ENCODE measurements around the gene TPO. TPM values are rescaled to one million over a fixed set of nuclear protein-coding genes. Genes with fewer than 3 reads are reported as not detected.

TPO gene
- total RNA-seq, 2 donors from 2014 or later, result not detected

- Mint-ChIP-seq H3K4me3 (no peak overlapping the region), H3K4me1 (peaks cover 16% of the 10 kb centered on the region), H3K27ac (no peak overlapping the region), H3K36me3 (ENCODE audit: low read depth) (no peaks in the 10 kb centered on the region), H3K9me3 (no peaks in the 10 kb centered on the region), H3K27me3 (ENCODE audit: insufficient read depth) (peaks cover 2% of the 10 kb centered on the region)
- 86 to 92% methylated on average over 9 to 13 of the region's 13 CpGs for WGBS, 2 experiments (ENCODE audit: insufficient coverage in 1 of 2, insufficient read length in 1 of 2)
- no peak for DNase-seq
- no peak overlapping the region for H3K27ac ChIP-seq (ENCODE audit: low read depth, low read length)
- no peak for TF ChIP-seq CTCF (conservative IDR thresholded peaks at IDR 0.05)
- H3K4me3 ChIP-seq (ENCODE audit: low read length), result no peak overlapping the region
- peaks cover under 1% of the 10 kb centered on the region for H3K27me3 ChIP-seq (ENCODE audit: control insufficient read depth, insufficient read depth, low read length, poor library complexity, severe bottlenecking)
- peaks cover 6% of the 10 kb centered on the region for H3K4me1 ChIP-seq (ENCODE audit: control insufficient read depth, insufficient read depth, low read length)
- no peak overlapping the region for H3K9ac ChIP-seq (ENCODE audit: extremely low read depth, low read length, poor library complexity, severe bottlenecking)
- H3K36me3 ChIP-seq (ENCODE audit: control insufficient read depth, insufficient read depth, low read length), result no peaks in the 10 kb centered on the region
- H3K9me3 ChIP-seq (ENCODE audit: control insufficient read depth, low read length), result no peaks in the 10 kb centered on the region
These were observed 143.7 kb downstream of the TPO start for GRCh38 chr2:1556776-1557466.

- peaks cover 1% of the 10 kb centered on the region for H3K27me3 Mint-ChIP-seq (ENCODE audit: insufficient read depth)
- H3K9ac ChIP-seq (ENCODE audit: extremely low read depth, low read length, poor library complexity, severe bottlenecking), result no peak overlapping the region
- H3K4me1 ChIP-seq (ENCODE audit: control insufficient read depth, insufficient read depth, low read length), result peaks cover 6% of the 10 kb centered on the region
- H3K4me3 ChIP-seq (ENCODE audit: low read length), result no peak overlapping the region
- TF ChIP-seq CTCF (conservative IDR thresholded peaks at IDR 0.05), result no peak
- no peaks in the 10 kb centered on the region for H3K9me3 Mint-ChIP-seq
- no peaks in the 10 kb centered on the region for H3K36me3 ChIP-seq (ENCODE audit: control insufficient read depth, insufficient read depth, low read length)
- 83 to 92% methylated on average over 8 to 11 of the region's 11 CpGs for WGBS, 2 experiments (ENCODE audit: insufficient coverage in 1 of 2, insufficient read length in 1 of 2)
- H3K27ac ChIP-seq (ENCODE audit: low read depth, low read length), result no peak overlapping the region
- DNase-seq, result no peak
- no peak overlapping the region for H3K27ac Mint-ChIP-seq
- H3K9me3 ChIP-seq (ENCODE audit: control insufficient read depth, low read length), result no peaks in the 10 kb centered on the region
- H3K4me1 Mint-ChIP-seq, result peaks cover 16% of the 10 kb centered on the region
- H3K27me3 ChIP-seq (ENCODE audit: control insufficient read depth, insufficient read depth, low read length, poor library complexity, severe bottlenecking), result no peaks in the 10 kb centered on the region
- H3K36me3 Mint-ChIP-seq (ENCODE audit: low read depth), result no peaks in the 10 kb centered on the region
- no peak overlapping the region for H3K4me3 Mint-ChIP-seq
These were observed 144.2 kb downstream of the TPO start for GRCh38 chr2:1557467-1557820.

DNA sequence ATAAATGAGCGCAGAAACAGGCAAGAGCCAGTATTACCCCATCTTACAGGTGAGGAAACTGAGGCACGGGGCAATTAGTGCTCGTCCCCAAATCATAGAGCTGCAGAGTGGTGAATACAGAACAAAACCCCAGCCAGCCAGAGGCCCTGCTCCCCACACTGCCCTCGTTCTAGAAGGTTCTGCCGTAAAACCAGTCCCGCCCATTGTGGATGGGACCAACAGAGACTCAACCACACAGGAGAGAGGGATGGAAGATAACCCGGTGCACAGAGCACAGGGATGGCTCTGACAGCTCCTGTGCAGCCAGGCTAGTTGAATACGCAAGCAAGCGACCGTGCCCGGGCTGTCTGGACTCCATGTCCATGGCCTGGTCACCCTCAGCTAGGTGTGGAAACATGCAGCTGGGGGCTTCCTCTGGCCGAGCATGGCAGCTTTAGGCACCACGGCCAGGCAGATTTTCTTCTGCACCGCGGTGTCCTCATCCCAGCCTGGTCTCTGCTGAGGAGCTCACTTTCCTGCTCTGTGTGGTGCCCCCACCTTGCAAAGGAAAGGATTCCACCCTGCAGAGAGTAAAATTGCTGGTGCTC lies 146.4 kb downstream of the TPO start:
- H3K36me3 Mint-ChIP-seq (ENCODE audit: low read depth), result no peaks in the 10 kb centered on the region

More for the DNA sequence above, 146.4 kb downstream of the TPO start:
- no peak overlapping the region for H3K4me3 Mint-ChIP-seq
- H3K9ac ChIP-seq (ENCODE audit: extremely low read depth, low read length, poor library complexity, severe bottlenecking), result no peak overlapping the region
- no peaks in the 10 kb centered on the region for H3K9me3 ChIP-seq (ENCODE audit: control insufficient read depth, low read length)
- H3K4me3 ChIP-seq (ENCODE audit: low read length), result no peak overlapping the region
- H3K4me1 Mint-ChIP-seq, result peaks cover 14% of the 10 kb centered on the region
- H3K27me3 Mint-ChIP-seq (ENCODE audit: insufficient read depth), result peaks cover 1% of the 10 kb centered on the region
- 93 to 94% methylated on average over 9 to 15 of the region's 15 CpGs for WGBS, 2 experiments (ENCODE audit: insufficient coverage in 1 of 2, insufficient read length in 1 of 2)
- H3K36me3 ChIP-seq (ENCODE audit: control insufficient read depth, insufficient read depth, low read length), result no peaks in the 10 kb centered on the region
- H3K4me1 ChIP-seq (ENCODE audit: control insufficient read depth, insufficient read depth, low read length), result peaks cover 3% of the 10 kb centered on the region
- no peak overlapping the region for H3K27ac ChIP-seq (ENCODE audit: low read depth, low read length)
- H3K27me3 ChIP-seq (ENCODE audit: control insufficient read depth, insufficient read depth, low read length, poor library complexity, severe bottlenecking), result no peaks in the 10 kb centered on the region
- TF ChIP-seq CTCF (conservative IDR thresholded peaks at IDR 0.05), result no peak
- H3K9me3 Mint-ChIP-seq, result no peaks in the 10 kb centered on the region
- H3K27ac Mint-ChIP-seq, result no peak overlapping the region
- no peak for DNase-seq
